ENCODE results near the gene MRPL14. TPM values are rescaled to one million over a fixed set of nuclear protein-coding genes. Genes with fewer than 3 reads are reported as not detected.

MRPL14 gene
- total and polyA plus RNA-seq, 2 of the 4 experiments (the other 2 are of a cell fraction): 43.7 to 87.9 TPM

- POLR2A ChIA-PET (ENCODE audit: unreplicated experiment): no interaction called here
- in situ Hi-C loops (cut with MboI; ENCODE audit: low sequenced_read_pairs): loop anchor here (5.0 kb wide), 1 partner anchor 414 kb away; no protein-coding TSS in a partner anchor
These were observed 46.4 kb downstream of the MRPL14 start for GRCh38 chr6:44080561-44081521.

More at GRCh38 chr6:44080561-44081521, 46.4 kb downstream of the MRPL14 start:
- H3K4me2 ChIP-seq (ENCODE audit: low read depth, low read length): no peak overlapping the region
- H3K27me3 ChIP-seq (ENCODE audit: control insufficient read depth, insufficient read depth, low read length): no peaks in the 10 kb centered on the region
- no peaks in the 10 kb centered on the region for H3K79me1 ChIP-seq (ENCODE audit: low read depth in 1 of 2, low read length in 2 of 2)
- H4K20me1 ChIP-seq (ENCODE audit: insufficient read depth, low read length): no peaks in the 10 kb centered on the region
- H3K27ac ChIP-seq (ENCODE audit: insufficient read depth, low read length): no peak overlapping the region
- H3K23ac ChIP-seq (ENCODE audit: low read depth, low read length): no peak overlapping the region
- no peak overlapping the region for H3K4ac ChIP-seq (ENCODE audit: low read depth, low read length)
- H2BK20ac ChIP-seq (ENCODE audit: low read depth, low read length): no peak overlapping the region
- no TSS peak for BruUV-seq (replicated peaks)
- no peak overlapping the region for H3K56ac ChIP-seq (ENCODE audit: extremely low read depth, insufficient read depth, low read length)
- no peak for TF ChIP-seq POLR2A (IDR thresholded peaks at IDR 0.05; ENCODE audit: low read depth, low read length)
- TF ChIP-seq NFE2L2 (IDR thresholded peaks at IDR 0.05; ENCODE audit: low read depth, low read length): no peak
- no peak overlapping the region for H2BK120ac ChIP-seq (ENCODE audit: low read depth, low read length)
- H3K4me1 ChIP-seq (ENCODE audit: control insufficient read depth, insufficient read depth, low read length): peaks cover 10% of the 10 kb centered on the region
- H4K8ac ChIP-seq (ENCODE audit: low read depth in 2 of 2, low read length in 2 of 2): no peak overlapping the region
- intact Hi-C loops (cut with micrococcal nuclease) (no loop called here), dilution Hi-C loops (cut with HindIII; ENCODE audit: low sequenced_read_pairs, unreplicated experiment) (no loop called here)
- no peak overlapping the region for H4K5ac ChIP-seq (ENCODE audit: low read depth, low read length)
- CTCF ChIA-PET: interaction anchor here (1.1 kb wide), 1 partner anchor 90 kb away, joined by 3 read pairs; no protein-coding TSS in a partner anchor
- no peaks in the 10 kb centered on the region for H3K9me3 ChIP-seq (ENCODE audit: control insufficient read depth, insufficient read depth, low read length)
- H2AK5ac ChIP-seq (ENCODE audit: low read depth, low read length): no peak overlapping the region; the same call in 1 of the 2 replicates
- no peak overlapping the region for H3K14ac ChIP-seq (replicated peaks; ENCODE audit: low read depth, low read length)
- no peak overlapping the region for H3K18ac ChIP-seq (ENCODE audit: low read depth, low read length)
- H2BK5ac ChIP-seq (ENCODE audit: low read depth, low read length, poor library complexity, severe bottlenecking): no peak overlapping the region
- H2BK15ac ChIP-seq (ENCODE audit: low read depth, low read length): no peak overlapping the region
- DNase-seq (no peak), ATAC-seq (ENCODE audit: low read depth) (no peak)
- H4K91ac ChIP-seq (ENCODE audit: insufficient read depth, low read depth, low read length): no peak overlapping the region
- WGBS, 2 experiments (ENCODE audit: extremely low coverage in 2 of 2, insufficient read length in 1 of 2): 89% methylated on average over 5 of the region's 11 CpGs; no CpG with 5 or more reads in 1 of the 2 experiments
- H3K9ac ChIP-seq (ENCODE audit: low read depth, low read length): no peak overlapping the region
- H3K4me3 ChIP-seq (ENCODE audit: insufficient read depth, low read depth, low read length): no peak overlapping the region
- H2AK9ac ChIP-seq (replicated peaks; ENCODE audit: low read depth, low read length, poor library complexity): no peak overlapping the region
- no peaks in the 10 kb centered on the region for H3K36me3 ChIP-seq (ENCODE audit: control insufficient read depth, insufficient read depth, low read length)
- no peak overlapping the region for H2AFZ ChIP-seq (replicated peaks; ENCODE audit: low read length, poor library complexity)
- H3K9me1 ChIP-seq (ENCODE audit: insufficient read depth, low read length): no peaks in the 10 kb centered on the region

All from IMR-90 (cell line).